NOMO-1 treated with dmso at 0.1 percent for 144 hours (cell line): Measurements from ENCODE around the gene SLC31A1.

ENCODE experiments used
- DNase-seq: peaks from one replicate; lab custom pipeline; 2025; ENCODE audit not compliant: unreplicated experiment; lab: John Stamatoyannopoulos, UW

Gene SLC31A1

GRCh38 chr9:113221003-113221799, at the start of gene SLC31A1, which contains the start of gene FKBP15:
Gene SLC31A1 (plus strand): TSS chr9:113221544. CDS start chr9:113256149, 34,605 bp downstream.
Gene FKBP15 (minus strand): TSS chr9:113221277. CDS start chr9:113221243, 34 bp downstream.
- peak; percentile 99 for DNase-seq

GRCh38 chr9:113173341-113173740, 48.0 kb upstream of the SLC31A1 start:
- no peak for DNase-seq

DNA sequence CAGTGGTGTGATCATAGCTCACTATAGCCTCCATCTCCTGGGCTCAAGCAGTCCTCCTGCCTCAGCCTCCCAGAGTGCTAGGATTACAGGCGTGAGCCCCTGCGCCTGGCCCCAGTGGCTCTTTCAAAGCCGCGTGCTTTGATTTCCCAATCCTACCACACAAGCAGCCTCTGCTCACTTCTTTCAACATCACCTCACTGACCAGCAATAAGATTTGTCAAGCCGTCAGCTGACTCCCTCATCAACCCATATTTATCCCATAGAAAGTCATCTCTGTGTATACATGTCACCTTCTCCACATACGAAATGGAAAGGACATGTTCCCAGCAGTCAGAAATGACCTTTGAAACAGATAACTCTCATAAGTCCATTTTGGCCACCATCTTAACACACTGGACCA, 44.5 kb upstream of the SLC31A1 start:
- no peak for DNase-seq

GRCh38 chr9:113177251-113177650, 44.1 kb upstream of the SLC31A1 start:
- DNase-seq = no peak

DNA sequence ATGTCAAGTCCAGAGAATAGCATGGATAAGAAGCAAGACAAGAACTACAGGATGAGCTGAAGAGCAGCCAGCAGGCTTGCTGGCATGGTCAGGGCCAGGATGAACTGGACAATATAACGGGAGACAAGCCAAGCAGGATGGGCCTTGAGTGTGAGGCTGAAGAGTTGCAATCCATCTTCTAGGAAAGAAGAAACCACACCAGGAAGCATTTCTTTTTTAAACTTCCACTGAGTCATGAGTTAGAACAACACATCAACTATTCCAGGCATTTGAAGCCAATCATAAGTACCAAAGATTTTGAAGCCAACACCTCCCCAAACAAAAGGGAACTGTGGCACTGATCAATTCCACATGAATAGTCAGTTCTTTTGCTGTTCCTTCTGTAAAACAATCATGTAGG, 43.3 kb upstream of the SLC31A1 start:
- no peak for DNase-seq

- no peak for DNase-seq
Observed at GRCh38 chr9:113179839-113180238, 41.5 kb upstream of the SLC31A1 start.

DNA sequence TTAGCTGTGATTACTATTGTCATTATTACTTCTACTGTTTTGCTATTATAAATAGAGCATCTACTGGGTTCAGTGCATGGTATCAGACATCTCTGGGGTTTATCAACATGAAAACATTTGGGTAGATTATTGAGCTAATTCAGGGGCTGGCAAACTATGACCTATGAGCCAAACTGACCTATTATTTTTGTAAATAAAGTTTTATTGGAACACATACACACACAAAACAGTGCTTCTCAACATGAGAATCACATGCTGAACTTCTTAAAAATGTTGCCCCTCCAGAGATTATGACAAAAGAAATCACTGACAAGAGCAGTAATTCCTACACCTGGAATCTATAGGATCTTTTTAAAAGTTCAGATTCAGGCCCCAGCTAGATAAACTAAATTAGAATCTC, 40.2 kb upstream of the SLC31A1 start:
- DNase-seq = no peak

DNA sequence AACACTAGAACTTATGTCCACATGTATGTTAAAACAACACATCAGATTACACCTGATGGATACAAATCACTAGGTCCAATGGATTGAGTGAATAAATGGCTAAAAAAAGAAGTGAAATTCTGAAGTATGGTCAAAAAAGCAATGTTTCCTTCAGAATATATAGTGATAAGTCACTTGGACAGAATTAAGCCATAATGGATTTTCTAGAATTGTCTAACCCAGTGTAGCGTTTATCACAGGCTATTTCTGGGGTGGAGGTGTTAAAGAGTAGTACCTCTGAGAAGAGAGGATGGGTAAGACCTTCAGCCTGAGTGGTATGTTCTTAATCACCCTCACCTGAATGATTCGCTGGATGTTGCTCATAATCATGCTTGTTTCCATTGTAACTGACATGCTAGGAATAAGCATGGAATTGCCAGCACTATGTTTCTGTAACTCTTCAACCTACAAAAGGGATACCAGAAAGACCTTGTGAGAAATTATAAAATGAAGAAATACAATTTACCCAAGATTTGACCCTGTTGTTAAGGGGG, 37.3 kb upstream of the SLC31A1 start:
- no peak for DNase-seq

DNA sequence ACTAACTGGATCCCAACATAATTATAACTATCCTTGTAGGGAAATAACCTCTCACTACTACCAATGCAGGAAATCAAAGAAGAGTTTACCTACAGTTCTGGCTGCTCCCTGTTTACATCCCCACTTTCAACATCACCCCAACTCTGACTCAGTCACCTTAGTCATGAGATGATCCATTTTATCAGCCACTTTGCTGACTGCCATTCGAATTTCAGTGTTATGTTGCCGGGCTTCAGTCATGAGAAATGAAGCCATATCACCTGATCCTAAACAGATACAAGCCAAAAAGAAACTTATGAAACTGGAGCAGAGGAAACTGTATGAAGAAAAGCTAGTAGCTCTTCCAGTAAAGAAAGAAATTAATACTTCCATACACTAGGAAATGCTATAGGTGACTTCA, 36.8 kb upstream of the SLC31A1 start:
- DNase-seq = no peak

DNA sequence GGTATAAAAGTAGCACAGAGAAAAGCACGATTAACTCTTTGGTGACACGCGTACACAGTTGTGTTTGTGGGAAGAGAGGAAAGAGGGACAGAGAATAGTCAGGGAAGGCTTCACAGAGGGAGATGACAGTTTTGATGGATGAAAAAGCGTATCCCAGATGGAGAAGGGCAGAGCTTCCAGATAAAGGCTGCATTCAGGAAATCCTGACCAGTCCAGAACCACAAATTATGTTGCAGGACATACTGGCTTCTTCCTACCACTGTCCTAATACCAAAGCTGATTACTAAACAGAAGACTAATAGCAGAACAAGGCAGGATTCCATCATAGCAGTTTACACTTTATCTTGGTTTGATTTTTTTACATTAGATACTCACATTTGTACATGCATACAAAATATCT, 36.1 kb upstream of the SLC31A1 start:
- DNase-seq = no peak

DNA sequence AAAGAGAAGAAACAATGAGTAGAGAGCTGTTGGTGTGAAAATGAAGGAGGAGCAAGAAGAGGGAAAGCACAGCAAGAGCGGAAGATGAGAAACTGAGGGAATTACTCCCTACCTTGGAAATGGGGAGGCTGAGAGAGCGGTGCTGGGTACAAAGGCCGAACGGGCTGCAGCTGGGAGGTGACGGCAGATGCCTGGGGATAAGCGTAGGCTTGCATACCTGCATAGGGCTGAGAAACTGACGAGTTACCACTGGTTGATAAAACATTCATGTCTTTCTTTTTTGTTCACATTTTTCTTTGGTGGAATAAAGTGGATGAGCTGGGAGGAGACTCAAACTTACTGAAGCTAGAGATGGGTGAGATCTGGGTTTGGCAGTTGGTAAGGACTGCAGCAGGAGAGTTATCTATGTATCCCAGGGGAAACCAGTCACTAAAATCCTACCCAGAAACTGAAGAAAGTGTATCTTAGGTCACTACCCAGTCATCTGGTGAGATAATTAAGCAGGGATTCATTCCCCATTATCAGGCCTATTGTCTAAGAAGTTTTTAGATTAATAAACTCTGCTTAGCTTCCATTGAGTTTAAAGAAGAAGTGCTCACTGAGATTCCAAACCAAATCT, 35.1 kb upstream of the SLC31A1 start:
- DNase-seq = no peak

- peak; percentile 78 for DNase-seq
Observed at GRCh38 chr9:113187929-113188595, 33.3 kb upstream of the SLC31A1 start.

DNA sequence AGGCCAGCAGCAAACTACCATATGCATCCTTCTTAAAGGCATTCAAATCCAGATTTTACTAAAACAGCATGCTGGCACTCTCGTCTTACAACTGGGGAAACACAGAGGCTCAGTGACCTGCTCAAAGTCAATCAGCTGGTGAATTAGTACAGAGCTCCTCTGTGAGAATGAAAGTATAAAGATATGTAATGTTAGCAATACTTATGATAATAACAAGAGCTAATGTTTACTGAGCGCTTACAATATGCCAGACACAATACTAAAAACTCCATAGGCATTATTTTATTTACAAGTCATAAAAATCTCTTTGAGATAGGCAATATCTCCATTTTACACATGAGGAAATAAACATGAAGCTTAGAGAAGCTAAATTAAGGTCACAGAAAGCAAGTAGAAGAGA, 28.9 kb upstream of the SLC31A1 start:
- DNase-seq = no peak

DNA sequence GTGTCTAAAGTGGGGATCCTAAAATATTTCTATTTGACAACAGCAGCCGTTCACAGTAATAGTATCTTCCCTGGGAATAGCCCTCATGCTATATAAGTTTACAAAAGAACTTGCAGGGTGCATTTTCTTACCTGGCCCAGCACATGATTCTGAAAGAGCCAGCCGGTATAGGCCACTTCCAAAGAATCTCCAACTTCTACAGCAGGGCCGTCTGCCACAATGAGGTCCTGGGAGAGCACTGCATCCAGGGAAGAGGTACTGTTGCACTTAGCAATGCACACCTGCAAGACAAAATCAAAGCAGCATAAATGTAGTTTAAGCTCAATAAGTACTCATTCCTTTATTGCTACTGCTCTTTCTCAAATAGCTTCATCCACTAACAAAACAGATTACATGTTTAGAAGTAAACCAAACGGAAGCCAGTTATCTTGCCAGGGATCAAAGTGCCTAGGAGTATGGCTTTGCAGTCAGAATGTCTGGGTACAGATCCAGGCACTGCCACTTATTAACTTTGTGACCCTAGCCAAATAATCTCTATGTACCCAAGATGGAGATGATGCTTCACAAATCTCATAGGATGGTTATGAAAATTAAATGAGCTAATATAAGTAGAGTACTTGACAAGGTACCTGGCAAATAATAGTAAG, 21.5 kb upstream of the SLC31A1 start:
- no peak for DNase-seq

DNA sequence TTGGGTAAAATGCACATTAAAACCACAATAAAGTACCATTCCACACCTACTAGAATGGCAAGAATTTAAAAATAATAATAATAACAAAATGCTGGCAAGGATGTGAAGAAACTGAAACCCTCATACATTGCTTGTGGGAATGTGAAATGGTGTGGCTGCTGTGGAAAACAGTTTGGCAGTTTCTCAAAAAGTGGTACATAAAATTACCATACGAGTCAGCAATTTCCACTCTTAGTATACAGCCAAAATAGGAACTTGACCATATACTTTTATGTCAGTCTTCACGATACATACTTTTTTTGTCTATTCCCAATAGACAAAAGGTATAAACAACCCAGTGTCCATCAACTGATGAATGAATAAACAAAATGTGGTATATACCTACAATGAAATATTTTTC, 15.9 kb upstream of the SLC31A1 start:
- DNase-seq = no peak

DNA sequence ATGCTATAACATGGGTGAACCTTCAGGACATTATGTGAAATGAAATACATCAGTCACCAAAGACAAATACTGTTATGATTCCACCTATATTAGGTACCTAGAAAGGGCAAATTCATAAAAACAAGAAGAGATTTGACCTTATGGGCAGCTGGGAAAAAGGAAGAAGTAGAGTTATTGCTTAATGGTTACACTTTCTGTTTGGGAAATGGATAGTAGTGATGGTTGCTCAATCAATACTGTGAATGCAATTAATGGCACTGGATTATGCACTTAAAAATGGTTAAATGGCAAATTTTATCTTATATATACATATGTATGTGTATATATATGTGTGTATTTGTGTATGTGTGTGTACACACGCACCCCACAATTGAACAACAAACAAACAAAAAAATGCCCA, 15.5 kb upstream of the SLC31A1 start:
- DNase-seq = peak; percentile 16

DNA sequence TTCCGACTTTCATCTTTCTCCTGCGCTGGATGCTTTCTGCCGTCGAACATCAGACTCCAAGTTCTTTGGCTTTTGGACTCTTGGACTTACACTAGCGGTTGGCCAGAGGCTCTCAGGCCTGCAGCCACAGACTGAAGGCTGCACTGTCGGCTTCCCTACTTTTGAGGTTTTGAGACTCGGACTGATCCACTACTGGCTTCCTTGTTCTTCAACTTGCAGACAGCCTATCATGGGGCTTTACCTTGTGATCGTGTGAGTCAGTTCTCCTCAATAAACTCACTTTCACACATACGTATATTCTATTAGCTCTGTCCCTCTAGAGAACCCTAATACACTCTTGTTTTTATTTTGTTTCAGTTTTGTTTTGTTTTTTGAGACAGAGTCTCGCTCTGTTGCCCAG, 10.5 kb upstream of the SLC31A1 start:
- no peak for DNase-seq

- DNase-seq = no peak
Observed at GRCh38 chr9:113215132-113215531, 6.2 kb upstream of the SLC31A1 start.

DNA sequence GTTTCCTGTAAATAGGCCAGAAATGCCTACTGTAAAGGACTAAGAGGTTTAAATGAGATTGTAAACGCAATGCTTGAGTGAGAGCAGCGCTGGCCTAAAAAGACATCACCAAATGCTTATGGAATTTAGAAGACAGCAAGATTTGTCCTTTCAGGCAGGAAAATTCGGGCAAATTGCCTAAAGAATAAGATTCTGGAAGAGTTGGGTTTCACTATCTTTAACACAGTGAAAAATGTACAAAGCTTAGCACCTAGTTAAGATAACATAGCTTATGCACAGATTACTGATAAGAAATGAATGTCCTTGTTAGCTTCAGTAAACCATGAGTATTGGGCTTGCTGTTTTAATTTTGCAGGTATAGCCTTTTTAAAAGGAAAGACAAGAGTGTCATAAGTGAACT, 4.9 kb upstream of the SLC31A1 start:
- DNase-seq = no peak

GRCh38 chr9:113219186-113219936, 2.0 kb upstream of the SLC31A1 start:
- DNase-seq = peak; percentile 12

DNA sequence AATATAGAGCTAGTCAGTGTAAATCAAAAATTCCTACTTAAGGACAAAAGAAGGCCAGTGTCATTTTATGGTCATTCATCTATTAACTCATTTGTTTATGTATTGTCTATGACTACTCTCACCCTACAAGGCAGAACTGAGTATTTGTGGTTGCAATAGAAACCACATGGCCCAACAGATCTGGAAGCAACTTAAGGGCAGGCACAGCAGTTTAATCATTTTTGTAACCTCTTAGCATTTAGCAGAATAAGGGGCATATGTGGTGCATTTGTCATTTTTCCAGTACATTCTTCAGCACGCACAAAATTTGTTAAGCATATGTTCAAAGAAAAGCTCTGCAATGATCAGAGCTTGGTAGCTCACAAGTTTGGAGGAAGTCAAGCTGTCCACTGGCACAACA, 1.4 kb upstream of the SLC31A1 start:
- peak; percentile 43 for DNase-seq
